ENCODE measurements around the gene WDR59. TPM values are rescaled to one million over a fixed set of nuclear protein-coding genes. Genes with fewer than 3 reads are reported as not detected.

WDR59 gene
- total and polyA plus RNA-seq, 2 donors (not counting 3 experiments of a cell fraction or from before 2014, with no cell fraction given): 51.1 to 60.0 TPM

GRCh38 chr16:75027520-75028300, 42.8 kb upstream of the WDR59 start:
- peaks cover 33% of the 10 kb centered on the region for H3K4me1 ChIP-seq (ENCODE audit: control insufficient read depth, extremely low read depth, insufficient read depth, low read length)
- H3K27me3 ChIP-seq (ENCODE audit: control insufficient read depth in 2 of 2, insufficient read depth in 2 of 2, low read length in 2 of 2): no peaks in the 10 kb centered on the region
- H3K9me1 ChIP-seq (replicated peaks; ENCODE audit: control insufficient read depth, extremely low read depth, insufficient read depth, low read length): no peaks in the 10 kb centered on the region
- H3K4me2 ChIP-seq (ENCODE audit: insufficient read depth, low read length): no peak overlapping the region
- ChIA-PET CTCF (interaction anchor here (0.8 to 1.8 kb wide), 2 partner anchors 10 to 84 kb away, joined by 3 to 9 read pairs; no protein-coding TSS in a partner anchor), POLR2A (no interaction called here)
- no peaks in the 10 kb centered on the region for H3K9me3 ChIP-seq (replicated peaks; ENCODE audit: control insufficient read depth, insufficient read depth, low read length)
- peak overlapping the region; percentile 6 for H3K27ac ChIP-seq (ENCODE audit: insufficient read depth, low read depth, low read length)
- H3K4me3 ChIP-seq (replicated peaks in 1 of 3; ENCODE audit: insufficient read depth in 1 of 3, low read depth in 1 of 3, low read length in 3 of 3): no peak overlapping the region
- no TSS peak for BruUV-seq (replicated peaks)
- intact Hi-C loops (cut with micrococcal nuclease): loop anchor here (2.0 kb wide), 1 partner anchor 15 kb away; no protein-coding TSS in a partner anchor
- peak; percentile 18 for FAIRE-seq
- H4K20me1 ChIP-seq (replicated peaks; ENCODE audit: control insufficient read depth, extremely low read depth, insufficient read depth, low read length): no peaks in the 10 kb centered on the region
- no peak overlapping the region for H3K9ac ChIP-seq (replicated peaks; ENCODE audit: extremely low read depth, insufficient read depth, low read length)
- peaks cover 37% of the 10 kb centered on the region for H3K79me2 ChIP-seq (ENCODE audit: control insufficient read depth, insufficient read depth, low read length)
- no peaks in the 10 kb centered on the region for H3K36me3 ChIP-seq (ENCODE audit: control insufficient read depth in 2 of 2, extremely low read depth in 1 of 2, insufficient read depth in 2 of 2, low read length in 2 of 2)
- dilution Hi-C loops (cut with MboI; ENCODE audit: extremely low pct_ligation_motif_present, low sequenced_read_pairs): no loop called here
- H2AFZ ChIP-seq (ENCODE audit: low read depth, low read length): no peak overlapping the region
- DNase-seq (ENCODE audit: low read depth, low spot score): peak; percentile 44
- TF ChIP-seq CTCF (IDR thresholded peaks at IDR 0.05; ENCODE audit: extremely low read depth in 1 of 2, insufficient read depth in 1 of 2, low read depth in 1 of 2, low read length in 2 of 2) (no peak), MYC (IDR thresholded peaks at IDR 0.05; ENCODE audit: low read depth, low read length) (no peak), GATA2 (IDR thresholded peaks at IDR 0.05; ENCODE audit: insufficient read depth, insufficient read length, low read depth, low read length) (no peak)

DNA sequence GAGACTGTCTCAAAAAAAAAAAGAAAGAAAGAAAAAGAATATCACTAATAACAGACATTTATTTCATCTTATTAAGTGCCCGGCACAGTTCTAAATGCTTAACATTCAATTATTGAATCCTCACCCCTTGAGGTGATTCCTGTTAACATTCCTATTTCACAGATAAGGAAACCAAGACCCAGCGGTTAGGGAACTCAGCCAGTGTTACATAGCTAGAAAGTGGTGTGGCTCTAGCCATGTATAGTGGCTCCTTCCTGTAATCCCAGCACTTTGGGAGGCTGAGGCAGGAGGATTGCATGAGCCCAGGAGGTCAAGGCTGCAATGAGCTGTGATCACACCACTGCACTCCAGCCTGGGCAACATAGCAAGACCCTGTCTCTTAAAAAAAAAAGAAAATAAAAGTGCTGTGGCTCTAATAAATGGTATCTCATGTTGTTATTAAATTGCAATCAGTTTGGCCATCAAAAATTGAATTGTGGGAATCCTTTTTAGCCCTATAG, 42.0 kb upstream of the WDR59 start:
- Histone ChIP-seq H3K9me3 (replicated peaks; ENCODE audit: control insufficient read depth, insufficient read depth, low read length) (no peaks in the 10 kb centered on the region), H3K27ac (ENCODE audit: insufficient read depth, low read depth, low read length) (peak overlapping the region; percentile 68), H3K4me1 (ENCODE audit: control insufficient read depth, extremely low read depth, insufficient read depth, low read length) (peaks cover 33% of the 10 kb centered on the region), H3K4me3 (replicated peaks in 1 of 3; ENCODE audit: insufficient read depth in 1 of 3, low read depth in 1 of 3, low read length in 3 of 3) (no peak overlapping the region), H2AFZ (ENCODE audit: low read depth, low read length) (no peak overlapping the region), H4K20me1 (replicated peaks; ENCODE audit: control insufficient read depth, extremely low read depth, insufficient read depth, low read length) (no peaks in the 10 kb centered on the region), H3K79me2 (ENCODE audit: control insufficient read depth, insufficient read depth, low read length) (peaks cover 37% of the 10 kb centered on the region), H3K4me2 (ENCODE audit: insufficient read depth, low read length) (no peak overlapping the region), H3K36me3 (ENCODE audit: control insufficient read depth in 2 of 2, extremely low read depth in 1 of 2, insufficient read depth in 2 of 2, low read length in 2 of 2) (no peaks in the 10 kb centered on the region), H3K27me3 (ENCODE audit: control insufficient read depth in 2 of 2, insufficient read depth in 2 of 2, low read length in 2 of 2) (no peaks in the 10 kb centered on the region), H3K9me1 (replicated peaks; ENCODE audit: control insufficient read depth, extremely low read depth, insufficient read depth, low read length) (no peaks in the 10 kb centered on the region), H3K9ac (replicated peaks; ENCODE audit: extremely low read depth, insufficient read depth, low read length) (no peak overlapping the region)
- dilution Hi-C loops (cut with MboI; ENCODE audit: extremely low pct_ligation_motif_present, low sequenced_read_pairs) (no loop called here), intact Hi-C loops (cut with micrococcal nuclease) (loop anchor here (2.0 kb wide), 1 partner anchor 14 kb away; no protein-coding TSS in a partner anchor)
- DNase-seq (ENCODE audit: low read depth, low spot score): no peak
- BruUV-seq (replicated peaks): no TSS peak
- POLR2A ChIA-PET: no interaction called here
- TF ChIP-seq MYC (IDR thresholded peaks at IDR 0.05; ENCODE audit: low read depth, low read length) (no peak), POLR2AphosphoS5 (IDR thresholded peaks at IDR 0.05; ENCODE audit: insufficient read depth, low read depth, low read length) (no peak), EZH2 (IDR thresholded peaks at IDR 0.05; ENCODE audit: borderline replicate concordance, low read depth, low read length, severe bottlenecking) (no peak), FOS (IDR thresholded peaks at IDR 0.05; ENCODE audit: borderline replicate concordance, insufficient read depth, low read length) (no peak), CTCF (IDR thresholded peaks at IDR 0.05; ENCODE audit: extremely low read depth in 1 of 2, insufficient read depth in 1 of 2, low read depth in 1 of 2, low read length in 2 of 2) (no peak), POLR2A (IDR thresholded peaks at IDR 0.05; ENCODE audit: low read depth, low read length) (no peak), JUN (IDR thresholded peaks at IDR 0.05; ENCODE audit: borderline replicate concordance, insufficient read depth, insufficient read length, low read depth) (no peak), MAX (IDR thresholded peaks at IDR 0.05; ENCODE audit: insufficient read depth, insufficient read length) (no peak), GATA2 (IDR thresholded peaks at IDR 0.05; ENCODE audit: insufficient read depth, insufficient read length, low read depth, low read length) (no peak)
- FAIRE-seq: no peak
- CTCF ChIA-PET: interaction anchor here (0.8 to 1.9 kb wide), 6 partner anchors 9 to 84 kb away, joined by 3 to 9 read pairs (median 6); partner anchors contain the start of gene ZNRF1
